ENCODE measurements around the gene FRMD4A. TPM values are rescaled to one million over a fixed set of nuclear protein-coding genes. Genes with fewer than 3 reads are reported as not detected.
A peak's percentile ranks its signal among the peaks of the same experiment; 100 is the strongest.

The FRMD4A gene
- total RNA-seq, 2 experiments from 2014 or later = 0.25 TPM; not detected in 1

DNA sequence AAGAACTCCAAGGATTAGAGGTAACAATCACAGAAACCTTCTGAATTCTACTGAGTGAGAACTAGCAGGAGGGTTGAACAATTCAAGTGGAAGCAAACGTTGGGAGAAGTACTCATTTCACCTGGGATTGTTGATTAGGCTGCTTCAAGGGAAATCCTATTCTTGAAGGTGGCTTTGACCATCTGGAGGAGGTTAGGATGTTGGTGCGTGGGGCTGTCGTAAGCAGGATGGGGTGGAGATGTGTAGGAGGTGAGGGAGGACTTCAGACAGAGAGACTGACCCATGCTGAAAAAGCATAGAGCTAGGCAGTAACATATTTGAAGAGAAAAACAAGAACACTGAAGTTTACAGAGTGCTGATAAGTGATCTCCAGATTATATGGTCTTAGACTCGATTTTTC, 147.9 kb downstream of the FRMD4A start:
- H3K36me3 Mint-ChIP-seq (ENCODE audit: low read depth) = peaks cover 3% of the 10 kb centered on the region
- H3K27me3 Mint-ChIP-seq = peaks cover 64% of the 10 kb centered on the region
- peaks cover 34% of the 10 kb centered on the region for H3K4me1 Mint-ChIP-seq
- POLR2A ChIA-PET = no interaction called here
- H3K9me3 Mint-ChIP-seq = no peaks in the 10 kb centered on the region
- CTCF ChIA-PET = interaction anchor here (0.7 kb wide), 1 partner anchor 14 kb away, joined by 3 read pairs; no protein-coding TSS in a partner anchor
- H3K27ac Mint-ChIP-seq = no peak overlapping the region
- H3K4me3 Mint-ChIP-seq = no peak overlapping the region
- no peak for DNase-seq

DNA sequence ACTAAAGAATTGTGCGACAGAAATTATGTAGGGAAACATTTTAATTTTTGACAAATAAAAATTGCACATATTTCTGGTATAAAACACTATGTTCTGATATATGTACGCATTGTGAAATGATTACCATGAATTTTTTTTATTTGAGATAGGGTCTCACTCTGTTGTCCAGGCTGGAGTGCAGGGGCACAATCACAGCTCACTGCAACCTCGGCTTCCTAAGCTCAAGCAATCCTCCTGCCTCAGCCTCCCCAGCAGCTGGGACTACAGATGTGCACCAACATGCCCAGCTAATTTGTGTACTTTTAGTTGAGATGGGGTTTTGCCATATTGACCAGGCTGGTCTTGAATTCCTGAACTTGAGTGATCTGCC, 149.2 kb downstream of the FRMD4A start:
- Mint-ChIP-seq H3K4me1 (peaks cover 33% of the 10 kb centered on the region), H3K27me3 (peaks cover 64% of the 10 kb centered on the region)
- CTCF ChIA-PET = no interaction called here

DNA sequence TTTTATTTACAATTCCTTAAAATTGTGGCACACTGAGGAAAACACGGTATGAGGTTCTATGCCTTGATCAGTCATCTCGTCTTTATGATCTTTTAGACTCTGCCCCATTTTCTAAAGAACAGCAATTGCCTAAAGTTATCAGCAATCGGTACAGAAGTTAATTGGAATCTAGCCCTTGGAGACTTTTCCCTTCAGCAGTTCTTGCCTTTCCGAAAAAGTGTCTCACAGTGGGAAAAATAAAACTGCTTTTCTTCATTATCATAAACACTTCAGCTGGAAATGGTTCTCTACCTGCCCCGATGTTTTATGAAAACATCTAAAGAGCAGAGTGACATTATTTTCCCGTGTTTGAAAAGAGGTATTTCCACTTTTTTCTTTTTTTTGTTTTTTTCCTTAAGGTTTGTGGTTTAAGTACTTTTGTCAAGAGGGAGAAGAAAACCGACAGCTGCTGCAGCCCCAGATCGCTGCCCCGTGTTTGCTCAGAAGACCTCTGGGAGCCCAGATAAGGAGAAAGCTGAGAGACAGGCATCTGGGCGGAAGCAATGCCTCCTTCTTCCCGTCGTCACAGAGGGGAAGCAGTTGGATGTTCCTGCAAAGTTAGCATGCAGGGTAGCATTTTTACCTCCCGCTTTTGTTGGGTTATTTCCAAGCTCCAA, 149.7 kb downstream of the FRMD4A start:
- peaks cover 3% of the 10 kb centered on the region for H3K36me3 Mint-ChIP-seq (ENCODE audit: low read depth)
- ChIA-PET POLR2A (no interaction called here), CTCF (no interaction called here)
- H3K27me3 Mint-ChIP-seq = peaks cover 62% of the 10 kb centered on the region
- H3K4me3 Mint-ChIP-seq = no peak overlapping the region
- DNase-seq = no peak
- no peak overlapping the region for H3K27ac Mint-ChIP-seq
- peaks cover 3% of the 10 kb centered on the region for H3K9me3 Mint-ChIP-seq
- H3K4me1 Mint-ChIP-seq = peaks cover 28% of the 10 kb centered on the region

More for the DNA sequence above, 149.2 kb downstream of the FRMD4A start:
- Mint-ChIP-seq H3K27ac (no peak overlapping the region), H3K4me3 (no peak overlapping the region), H3K36me3 (ENCODE audit: low read depth) (peaks cover 3% of the 10 kb centered on the region), H3K9me3 (peaks cover 3% of the 10 kb centered on the region)
- DNase-seq = no peak
- POLR2A ChIA-PET = no interaction called here

DNA sequence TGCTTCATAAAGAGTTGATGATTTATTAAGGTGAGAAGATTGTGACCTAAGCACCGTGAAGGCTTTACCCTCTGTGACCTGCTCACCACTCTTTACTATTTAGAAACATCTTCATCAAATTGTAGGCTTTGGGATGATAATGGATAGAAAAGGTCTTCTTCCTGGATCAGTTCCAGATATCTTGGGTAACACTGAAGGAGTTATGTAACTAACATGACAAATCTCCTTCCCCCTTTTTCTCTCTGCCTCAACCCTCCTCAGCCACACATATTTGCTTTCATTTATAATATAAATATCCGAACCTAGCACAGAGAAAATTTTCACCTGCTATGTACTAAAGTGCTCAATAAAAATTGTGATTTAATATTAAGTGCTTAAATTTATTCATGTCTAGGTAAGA, 151.5 kb downstream of the FRMD4A start:
- no peak overlapping the region for H3K27ac Mint-ChIP-seq
- ChIA-PET CTCF (no interaction called here), POLR2A (no interaction called here)
- DNase-seq = no peak
- peaks cover 3% of the 10 kb centered on the region for H3K9me3 Mint-ChIP-seq
- H3K4me3 Mint-ChIP-seq = no peak overlapping the region
- peaks cover 13% of the 10 kb centered on the region for H3K4me1 Mint-ChIP-seq
- peaks cover 3% of the 10 kb centered on the region for H3K36me3 Mint-ChIP-seq (ENCODE audit: low read depth)
- peaks cover 78% of the 10 kb centered on the region for H3K27me3 Mint-ChIP-seq

DNA sequence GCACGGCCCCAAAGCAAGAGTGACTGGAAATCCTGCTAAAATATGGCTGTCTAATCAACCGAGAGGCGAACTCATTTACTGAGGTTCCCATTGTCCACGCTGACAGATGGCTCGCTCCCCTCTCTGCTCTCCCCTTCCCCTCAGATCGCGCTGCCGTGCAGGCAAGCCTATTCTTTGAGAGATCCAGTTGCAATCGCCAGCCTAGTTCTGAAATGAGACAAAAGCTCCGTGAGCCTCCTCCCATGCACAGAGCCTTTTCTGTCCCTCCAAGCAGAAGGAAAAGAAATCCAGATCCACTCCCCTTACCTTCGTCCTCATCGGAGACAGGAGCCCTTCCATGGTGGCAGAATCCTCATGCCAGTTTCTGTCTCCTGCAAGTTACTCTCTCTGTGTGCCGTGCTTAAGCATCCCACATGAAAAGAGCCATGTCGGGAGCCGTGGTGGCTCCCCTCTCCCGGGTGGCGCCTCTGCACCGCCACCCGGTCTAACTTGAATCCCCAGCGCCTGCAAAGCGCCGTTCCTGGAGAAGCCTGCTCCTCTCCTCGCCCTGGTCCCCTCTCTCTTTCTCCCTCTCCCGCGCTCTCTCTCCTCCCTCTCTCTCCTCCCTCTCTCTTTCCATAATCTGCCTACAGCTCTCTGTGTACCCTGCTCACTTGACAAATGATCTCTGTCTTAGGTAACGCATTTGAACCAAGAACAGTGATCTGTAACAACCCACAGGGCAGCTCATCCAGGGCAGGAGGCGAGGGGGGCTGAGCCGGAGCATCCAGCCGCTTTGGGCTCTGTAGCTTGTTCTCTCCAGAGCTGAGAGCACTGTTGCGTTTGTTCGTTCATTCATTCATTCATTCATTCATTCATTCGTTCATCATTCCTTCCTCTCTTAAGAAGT, 156.8 kb downstream of the FRMD4A start:
- H3K36me3 Mint-ChIP-seq (ENCODE audit: low read depth) = no peaks in the 10 kb centered on the region
- H3K9me3 Mint-ChIP-seq = peaks cover 3% of the 10 kb centered on the region
- H3K27me3 Mint-ChIP-seq = peaks cover 81% of the 10 kb centered on the region
- H3K27ac Mint-ChIP-seq = no peak overlapping the region
- CTCF ChIA-PET = interaction anchor here (1.8 kb wide), 1 partner anchor 27 kb away, joined by 4 read pairs; no protein-coding TSS in a partner anchor
- no peak for DNase-seq
- peak overlapping the region; percentile 48 for H3K4me3 Mint-ChIP-seq
- peaks cover 15% of the 10 kb centered on the region for H3K4me1 Mint-ChIP-seq
- POLR2A ChIA-PET = no interaction called here

DNA sequence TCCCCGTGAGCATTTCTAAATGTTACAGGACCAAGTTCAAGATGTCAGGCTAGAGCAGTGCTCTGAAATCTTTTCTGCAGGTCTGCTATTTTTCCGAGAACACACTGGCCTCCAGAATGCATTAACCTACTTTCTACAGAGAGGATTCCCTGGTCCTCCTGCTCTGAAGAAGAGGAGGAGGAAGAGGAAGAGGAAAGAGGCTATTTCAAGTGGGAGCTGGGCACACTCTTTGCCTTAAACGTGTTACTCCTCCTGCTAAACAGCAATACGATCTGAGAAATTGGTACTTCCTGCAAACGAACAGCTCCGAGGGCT, 157.4 kb downstream of the FRMD4A start:
- Mint-ChIP-seq H3K27ac (no peak overlapping the region), H3K4me3 (peak overlapping the region; percentile 48), H3K4me1 (peaks cover 15% of the 10 kb centered on the region), H3K9me3 (peaks cover 3% of the 10 kb centered on the region), H3K36me3 (ENCODE audit: low read depth) (no peaks in the 10 kb centered on the region), H3K27me3 (peaks cover 82% of the 10 kb centered on the region)
- no peak for DNase-seq
- POLR2A ChIA-PET = no interaction called here
- CTCF ChIA-PET = interaction anchor here (0.6 to 1.8 kb wide), 2 partner anchors 27 to 204 kb away, joined by 4 read pairs; no protein-coding TSS in a partner anchor

DNA sequence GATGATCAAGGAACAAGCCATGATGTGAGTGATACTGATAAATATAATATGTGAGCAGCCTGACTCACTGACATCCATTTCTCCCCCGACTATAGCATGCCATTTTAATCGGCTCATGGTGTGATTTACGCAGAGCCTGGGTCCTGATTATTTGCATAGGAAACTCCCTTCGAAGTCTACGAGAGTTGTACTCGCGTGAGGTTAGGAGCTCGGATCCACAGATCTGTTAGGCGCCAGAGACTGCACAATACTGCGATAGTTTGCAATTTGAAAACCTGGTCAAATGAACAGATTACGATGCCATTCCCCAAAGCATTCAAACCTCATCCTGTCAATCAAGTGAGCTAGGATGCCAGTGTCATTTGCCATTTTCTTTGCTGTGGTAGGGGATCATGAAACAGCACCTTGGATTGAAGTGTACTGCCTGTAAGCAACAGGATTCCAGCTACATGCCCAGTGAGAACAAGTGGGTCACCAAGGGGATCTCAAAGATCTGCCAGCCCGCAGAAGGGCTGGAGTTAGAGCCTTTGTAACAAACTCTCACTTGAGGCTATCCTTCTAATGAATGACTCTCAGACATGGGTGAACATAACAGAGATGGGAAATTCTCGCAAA, 158.3 kb downstream of the FRMD4A start:
- Mint-ChIP-seq H3K9me3 (peaks cover 3% of the 10 kb centered on the region), H3K36me3 (ENCODE audit: low read depth) (no peaks in the 10 kb centered on the region), H3K4me1 (peaks cover 15% of the 10 kb centered on the region), H3K27me3 (peaks cover 85% of the 10 kb centered on the region), H3K4me3 (no peak overlapping the region), H3K27ac (no peak overlapping the region)
- ChIA-PET POLR2A (no interaction called here), CTCF (interaction anchor here (1.8 kb wide), 1 partner anchor 28 kb away, joined by 4 read pairs; no protein-coding TSS in a partner anchor)
- no peak for DNase-seq

DNA sequence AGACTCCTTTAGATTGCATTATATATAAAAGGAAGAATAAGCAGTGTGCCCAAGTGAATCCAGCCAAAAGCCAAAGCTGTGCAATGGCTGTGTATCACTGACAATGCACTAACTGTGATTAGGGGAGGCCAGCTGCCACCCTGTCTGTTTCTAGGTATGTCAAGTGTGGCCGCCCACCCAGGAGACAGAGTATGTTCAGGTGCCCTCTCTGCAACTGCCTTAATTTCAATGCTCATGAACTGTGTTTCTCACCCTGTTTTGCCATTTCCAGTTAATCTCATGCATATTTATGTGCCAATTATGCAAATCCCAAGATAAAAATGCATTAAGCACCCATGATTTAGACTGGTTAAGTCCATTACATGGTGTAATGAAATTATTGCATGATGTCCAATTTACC, 159.4 kb downstream of the FRMD4A start:
- ChIA-PET POLR2A (no interaction called here), CTCF (no interaction called here)
- no peaks in the 10 kb centered on the region for H3K36me3 Mint-ChIP-seq (ENCODE audit: low read depth)
- peaks cover 15% of the 10 kb centered on the region for H3K4me1 Mint-ChIP-seq
- H3K27me3 Mint-ChIP-seq = peaks cover 76% of the 10 kb centered on the region
- DNase-seq = no peak
- no peak overlapping the region for H3K4me3 Mint-ChIP-seq
- no peaks in the 10 kb centered on the region for H3K9me3 Mint-ChIP-seq
- H3K27ac Mint-ChIP-seq = no peak overlapping the region

DNA sequence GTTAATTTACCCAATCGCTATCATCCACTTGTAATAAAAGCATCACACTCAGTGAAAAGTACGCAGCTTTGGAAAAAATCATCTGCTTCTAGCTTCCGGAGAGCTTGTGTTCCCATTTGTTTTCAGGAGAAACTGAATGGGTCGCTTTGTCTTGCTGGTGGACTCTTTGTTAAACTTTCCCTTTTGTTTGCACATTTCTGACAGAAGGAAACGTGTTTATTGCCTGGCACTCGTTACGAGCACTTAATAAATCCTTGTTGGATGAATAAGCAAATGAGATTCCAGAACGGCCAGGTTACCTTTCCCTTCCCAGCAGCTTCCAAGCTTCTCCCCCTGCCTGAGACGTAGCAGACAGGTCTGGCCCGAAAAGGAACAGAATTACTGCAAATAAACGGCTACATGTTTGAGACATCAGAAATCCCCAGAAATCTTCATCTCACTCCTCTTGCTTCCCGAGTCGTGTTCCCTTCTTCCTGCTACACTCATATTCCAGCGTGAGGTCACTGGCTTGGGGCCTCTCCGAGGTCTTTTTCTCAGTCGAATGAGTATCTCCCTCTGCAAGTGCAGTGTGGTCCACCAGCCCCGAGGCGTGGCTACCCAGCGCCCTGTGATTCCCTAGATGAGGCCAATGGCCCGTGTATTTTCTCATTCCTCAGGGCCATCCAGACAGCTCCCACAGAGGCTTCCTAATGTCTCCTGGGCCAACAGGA, 167.2 kb downstream of the FRMD4A start:
- POLR2A ChIA-PET = no interaction called here
- no peak for DNase-seq
- CTCF ChIA-PET = no interaction called here
- no peak overlapping the region for H3K4me3 Mint-ChIP-seq
- H3K9me3 Mint-ChIP-seq = no peaks in the 10 kb centered on the region
- peaks cover 34% of the 10 kb centered on the region for H3K27me3 Mint-ChIP-seq
- no peak overlapping the region for H3K27ac Mint-ChIP-seq
- no peaks in the 10 kb centered on the region for H3K36me3 Mint-ChIP-seq (ENCODE audit: low read depth)
- H3K4me1 Mint-ChIP-seq = no peaks in the 10 kb centered on the region

DNA sequence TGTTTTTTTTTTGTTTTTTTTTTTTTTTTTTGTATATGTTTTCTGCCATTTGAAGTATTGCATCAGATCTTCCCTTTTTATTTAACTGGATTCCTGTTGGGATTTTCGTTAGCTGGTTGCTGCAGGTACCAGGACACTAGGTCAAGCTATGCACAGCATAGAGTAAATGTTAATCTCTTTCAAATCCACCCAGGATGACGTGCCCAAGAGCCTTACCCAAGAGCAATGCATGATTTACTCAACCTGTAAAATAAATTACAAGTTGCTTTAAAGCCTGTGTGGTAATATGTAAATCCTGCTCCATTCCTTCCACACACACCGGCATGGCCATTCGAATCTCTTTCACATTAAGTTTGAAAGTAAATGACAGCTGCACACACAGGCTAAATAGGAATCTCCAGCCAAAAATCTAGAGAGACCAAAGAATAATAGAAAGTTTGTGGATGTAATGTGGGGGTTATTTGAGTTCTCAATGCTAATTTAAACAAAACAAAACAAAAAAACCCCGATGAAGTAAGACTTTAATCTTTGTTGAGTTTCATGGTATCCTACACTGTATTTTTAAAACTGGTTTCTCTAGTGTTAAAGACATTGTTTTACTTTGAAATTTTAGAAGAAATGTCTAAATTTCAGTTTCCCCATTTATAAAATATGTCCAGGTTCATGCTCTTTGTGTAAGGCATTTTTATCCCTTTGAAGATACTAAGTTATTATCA, 167.9 kb downstream of the FRMD4A start:
- CTCF ChIA-PET = interaction anchor here (0.7 kb wide), 1 partner anchor 653 kb away, joined by 4 read pairs; no protein-coding TSS in a partner anchor
- no peak overlapping the region for H3K27ac Mint-ChIP-seq
- H3K4me1 Mint-ChIP-seq = no peaks in the 10 kb centered on the region

DNA sequence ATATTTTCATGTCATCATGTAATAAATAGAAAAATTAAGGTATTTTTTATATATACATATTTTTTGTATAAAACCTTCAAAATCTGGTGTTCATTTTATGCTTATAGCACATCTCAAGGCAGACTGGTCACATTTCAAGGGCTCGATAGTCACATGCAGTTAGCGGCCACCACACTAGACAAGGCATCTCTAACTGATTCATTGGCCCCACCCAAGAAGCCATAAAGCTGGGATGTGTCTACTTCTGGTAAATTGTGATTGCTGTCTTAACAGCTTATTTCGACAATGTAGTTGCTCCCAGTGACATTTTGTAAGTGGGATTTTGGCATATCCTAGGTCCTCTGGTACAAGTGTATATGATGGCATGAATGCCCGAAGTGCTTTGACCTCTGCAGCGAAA, 168.7 kb downstream of the FRMD4A start:
- DNase-seq = no peak
- ChIA-PET POLR2A (no interaction called here), CTCF (no interaction called here)
- no peaks in the 10 kb centered on the region for H3K4me1 Mint-ChIP-seq
- peaks cover 25% of the 10 kb centered on the region for H3K27me3 Mint-ChIP-seq
- no peak overlapping the region for H3K27ac Mint-ChIP-seq
- H3K4me3 Mint-ChIP-seq = no peak overlapping the region
- no peaks in the 10 kb centered on the region for H3K36me3 Mint-ChIP-seq (ENCODE audit: low read depth)
- H3K9me3 Mint-ChIP-seq = no peaks in the 10 kb centered on the region

More for the DNA sequence above, 167.9 kb downstream of the FRMD4A start:
- Mint-ChIP-seq H3K9me3 (no peaks in the 10 kb centered on the region), H3K4me3 (no peak overlapping the region), H3K27me3 (peaks cover 28% of the 10 kb centered on the region), H3K36me3 (ENCODE audit: low read depth) (no peaks in the 10 kb centered on the region)
- POLR2A ChIA-PET = no interaction called here
- DNase-seq = no peak

DNA sequence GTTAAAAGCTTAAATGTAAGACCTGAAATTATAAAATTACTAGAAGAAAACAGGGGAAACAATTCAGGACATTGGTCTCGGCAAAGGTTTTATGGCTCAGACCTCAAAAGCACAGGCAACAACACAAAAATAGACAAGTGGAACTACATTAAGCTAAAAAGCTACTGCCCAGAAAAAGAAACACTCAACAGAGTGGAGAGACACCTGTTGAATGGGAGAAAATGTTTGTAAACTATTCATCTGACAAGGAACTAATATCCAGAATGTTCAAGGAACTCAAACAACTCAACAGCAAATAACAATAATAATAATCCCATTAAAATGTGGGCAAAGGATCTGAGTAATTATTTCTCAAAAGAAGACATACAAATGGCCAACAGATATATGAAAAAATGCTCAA, 170.4 kb downstream of the FRMD4A start:
- Mint-ChIP-seq H3K36me3 (ENCODE audit: low read depth) (no peaks in the 10 kb centered on the region), H3K27ac (no peak overlapping the region), H3K9me3 (peaks cover 3% of the 10 kb centered on the region), H3K27me3 (peaks cover 25% of the 10 kb centered on the region), H3K4me3 (no peak overlapping the region), H3K4me1 (no peaks in the 10 kb centered on the region)
- POLR2A ChIA-PET = no interaction called here
- CTCF ChIA-PET = no interaction called here
- DNase-seq = no peak
